ENCODE measurements around the gene GOSR1. TPM values are rescaled to one million over a fixed set of nuclear protein-coding genes. Genes with fewer than 3 reads are reported as not detected.
"Not testable (repeated sequence)": the region's sequence is repeated elsewhere in the genome, so short reads cannot be mapped to it uniquely, and the experiment has no call there.

GOSR1 gene
- total and polyA plus RNA-seq, 8 donors = 11.7 to 30.1 (median 24.7) TPM

DNA sequence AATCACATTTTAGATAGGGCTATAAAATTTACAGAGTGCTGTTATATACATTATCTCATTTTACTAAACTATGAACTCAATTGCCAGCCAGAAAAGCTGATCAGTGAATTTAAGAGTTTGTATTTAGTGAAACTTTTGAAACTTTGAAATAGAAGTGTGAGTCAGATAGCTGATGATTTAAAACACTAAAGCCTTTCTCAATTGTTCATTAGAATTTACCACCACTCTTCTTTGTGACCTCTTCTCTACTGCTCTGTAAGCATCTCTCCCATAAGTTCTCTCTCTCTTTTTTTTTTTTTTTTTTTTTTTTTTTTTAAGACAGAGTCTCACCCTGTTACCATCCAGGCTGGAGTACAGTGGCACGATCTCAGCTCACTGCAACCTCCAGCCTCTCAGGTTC lies 43.7 kb downstream of the GOSR1 start:
- Histone ChIP-seq H3K27ac (no peak overlapping the region), H3K9me3 (no peaks in the 10 kb centered on the region), H3K36me3 (peaks cover 0 to 16% (median 3%) of the 10 kb centered on the region in 3 donors), H3K27me3 (no peaks in the 10 kb centered on the region), H3K4me3 (no peak overlapping the region), H3K4me1 (no peaks in the 10 kb centered on the region)
- WGBS, 2 donors = 88 to 98% methylated on average over 1 of the region's 1 CpG
- intact Hi-C loops (cut with DNase I) = no loop called here
- ATAC-seq = no peak
- FAIRE-seq = no peak
- TF ChIP-seq, protein P1, sequence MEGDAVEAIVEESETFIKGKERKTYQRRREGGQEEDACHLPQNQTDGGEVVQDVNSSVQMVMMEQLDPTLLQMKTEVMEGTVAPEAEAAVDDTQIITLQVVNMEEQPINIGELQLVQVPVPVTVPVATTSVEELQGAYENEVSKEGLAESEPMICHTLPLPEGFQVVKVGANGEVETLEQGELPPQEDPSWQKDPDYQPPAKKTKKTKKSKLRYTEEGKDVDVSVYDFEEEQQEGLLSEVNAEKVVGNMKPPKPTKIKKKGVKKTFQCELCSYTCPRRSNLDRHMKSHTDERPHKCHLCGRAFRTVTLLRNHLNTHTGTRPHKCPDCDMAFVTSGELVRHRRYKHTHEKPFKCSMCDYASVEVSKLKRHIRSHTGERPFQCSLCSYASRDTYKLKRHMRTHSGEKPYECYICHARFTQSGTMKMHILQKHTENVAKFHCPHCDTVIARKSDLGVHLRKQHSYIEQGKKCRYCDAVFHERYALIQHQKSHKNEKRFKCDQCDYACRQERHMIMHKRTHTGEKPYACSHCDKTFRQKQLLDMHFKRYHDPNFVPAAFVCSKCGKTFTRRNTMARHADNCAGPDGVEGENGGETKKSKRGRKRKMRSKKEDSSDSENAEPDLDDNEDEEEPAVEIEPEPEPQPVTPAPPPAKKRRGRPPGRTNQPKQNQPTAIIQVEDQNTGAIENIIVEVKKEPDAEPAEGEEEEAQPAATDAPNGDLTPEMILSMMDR (IDR thresholded peaks at IDR 0.05) = no peak
- no peak for DNase-seq

DNA sequence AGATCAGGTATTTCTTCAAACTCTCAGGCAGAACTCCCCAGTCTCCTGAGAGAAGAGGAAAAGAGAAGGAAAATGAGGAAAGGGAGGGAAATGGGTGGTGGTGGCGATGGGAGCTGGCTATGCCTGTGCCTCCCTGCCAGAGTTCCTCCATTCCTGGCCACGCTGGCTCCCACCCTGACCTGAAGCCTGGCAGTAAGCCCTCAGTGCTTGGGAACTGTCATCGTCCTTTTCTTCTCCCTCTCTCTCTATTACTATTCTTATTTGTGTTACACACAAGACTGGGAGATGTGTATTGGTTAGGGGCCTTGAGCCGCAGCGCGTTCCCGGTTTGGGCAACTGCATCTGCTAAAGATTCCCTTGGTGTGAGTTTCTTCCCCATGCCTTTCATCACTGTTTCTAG lies 44.6 kb downstream of the GOSR1 start:
- Histone ChIP-seq H3K27me3 (no peaks in the 10 kb centered on the region), H3K4me1 (no peaks in the 10 kb centered on the region), H3K4me3 (no peak overlapping the region), H3K9me3 (no peaks in the 10 kb centered on the region), H3K36me3 (peaks cover 0 to 13% (median 3%) of the 10 kb centered on the region in 3 donors), H3K27ac (no peak overlapping the region)
- TF ChIP-seq, protein P1 (IDR thresholded peaks at IDR 0.05) = no peak
- intact Hi-C loops (cut with DNase I) = no loop called here
- DNase-seq (no peak), FAIRE-seq (no peak), ATAC-seq (no peak)
- WGBS, 2 donors = 98 to 100% methylated on average over 7 of the region's 7 CpGs

DNA sequence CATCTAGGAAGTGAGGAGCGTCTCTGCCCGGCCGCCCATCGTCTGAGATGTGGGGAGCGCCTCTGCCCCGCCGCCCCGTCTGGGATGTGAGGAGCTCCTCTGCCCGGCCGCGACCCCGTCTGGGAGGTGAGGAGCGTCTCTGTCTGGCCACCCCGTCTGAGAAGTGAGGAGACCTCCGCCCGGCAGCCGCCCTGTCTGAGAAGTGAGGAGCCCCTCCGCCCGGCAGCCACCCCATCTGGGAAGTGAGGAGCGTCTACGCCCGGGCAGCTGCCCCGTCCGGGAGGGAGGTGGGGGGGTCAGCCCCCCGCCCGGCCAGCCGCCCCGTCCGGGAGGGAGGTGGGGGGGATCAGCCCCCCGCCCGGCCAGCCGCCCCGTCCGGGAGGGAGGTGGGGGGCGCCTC lies 46.0 kb downstream of the GOSR1 start:
- H3K4me3 ChIP-seq; H3K27me3 ChIP-seq; H3K36me3 ChIP-seq; intact Hi-C loops (cut with DNase I); ATAC-seq; FAIRE-seq; H3K9me3 ChIP-seq; H3K4me1 ChIP-seq; H3K27ac ChIP-seq: not testable (repeated sequence)
- 92 to 97% methylated on average over 16 to 26 of the region's 35 CpGs for WGBS, 2 donors
- peak in 1 of 6 donors; percentile 60 for DNase-seq

DNA sequence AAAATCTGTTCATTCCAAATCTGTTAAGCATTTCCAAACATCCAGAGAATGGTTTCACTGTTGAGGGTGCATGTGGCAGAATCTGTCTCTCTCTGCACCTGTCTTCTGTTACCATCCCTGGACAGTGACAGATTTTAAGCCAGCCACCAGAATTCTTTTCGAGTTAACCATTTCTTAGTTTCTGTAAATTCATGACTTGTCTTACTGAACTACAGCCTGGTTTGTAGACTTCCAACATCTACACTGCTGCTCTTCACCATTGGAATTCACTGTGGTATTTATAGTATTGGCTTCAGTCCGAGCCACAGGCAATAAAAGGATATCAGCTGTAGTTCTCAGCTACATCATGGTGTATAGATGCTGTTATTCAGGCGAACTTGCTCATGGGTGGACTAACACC lies 47.6 kb downstream of the GOSR1 start:
- DNase-seq (no peak), ATAC-seq (no peak), FAIRE-seq (peak; percentile 39)
- Histone ChIP-seq H3K27ac (no peak overlapping the region), H3K4me3 (no peak overlapping the region), H3K27me3 (no peaks in the 10 kb centered on the region), H3K4me1 (no peaks in the 10 kb centered on the region), H3K36me3 (peaks cover 0 to 10% (median 3%) of the 10 kb centered on the region in 3 donors), H3K9me3 (no peaks in the 10 kb centered on the region)
- TF ChIP-seq, protein P1 (IDR thresholded peaks at IDR 0.05) = no peak
- WGBS, 2 donors = 83 to 85% methylated on average over 3 of the region's 3 CpGs
- intact Hi-C loops (cut with DNase I) = no loop called here

DNA sequence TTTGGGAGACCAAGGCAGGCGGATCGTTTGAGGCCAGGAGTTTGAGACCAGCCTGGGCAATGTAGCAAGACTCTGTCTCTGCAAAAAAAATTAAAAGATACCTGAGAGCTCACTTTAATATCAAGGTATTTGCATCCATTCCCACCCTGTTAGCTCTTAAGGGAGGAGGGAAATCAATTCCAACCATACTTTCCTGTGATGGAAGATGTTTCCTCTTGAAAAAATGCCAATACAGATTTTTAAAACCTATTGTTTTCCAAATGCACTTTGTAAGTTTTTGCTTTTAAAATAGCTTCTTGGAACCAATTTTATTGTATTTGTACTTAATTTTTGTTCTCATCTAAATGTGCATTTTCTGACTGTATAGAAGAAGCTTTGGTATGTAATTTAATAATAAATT lies 49.2 kb downstream of the GOSR1 start:
- TF ChIP-seq, protein P1 (IDR thresholded peaks at IDR 0.05) = no peak
- WGBS, 2 donors = 90 to 95% methylated on average over 2 of the region's 2 CpGs
- intact Hi-C loops (cut with DNase I) = no loop called here

DNA sequence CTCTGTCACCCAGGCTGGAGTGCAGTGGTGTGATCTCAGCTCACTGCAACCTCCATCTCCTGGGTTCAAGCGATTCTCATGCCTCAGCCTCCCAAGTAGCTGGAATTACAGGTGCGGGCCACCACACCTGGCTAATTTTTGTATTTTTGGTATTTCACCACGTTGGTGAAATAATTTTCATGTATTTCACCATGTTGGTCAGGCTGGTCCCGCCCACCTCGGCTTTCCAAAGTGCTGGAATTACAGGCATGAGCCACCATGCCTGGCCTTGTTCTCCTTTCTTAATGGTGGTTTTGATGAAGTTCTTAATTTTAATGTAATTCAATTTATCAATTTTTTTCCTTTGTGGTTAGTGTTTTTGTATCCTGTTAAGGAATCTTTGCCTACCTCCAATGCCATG lies 51.5 kb downstream of the GOSR1 start:
- H3K4me3 ChIP-seq; DNase-seq; H3K27ac ChIP-seq; ATAC-seq; H3K36me3 ChIP-seq; H3K27me3 ChIP-seq; FAIRE-seq; H3K9me3 ChIP-seq; H3K4me1 ChIP-seq; intact Hi-C loops (cut with DNase I): not testable (repeated sequence)
- WGBS, 2 donors = 88 to 89% methylated on average over 5 of the region's 5 CpGs

More for the DNA sequence above, 49.2 kb downstream of the GOSR1 start:
- DNase-seq (no peak), FAIRE-seq (no peak), ATAC-seq (no peak)
- Histone ChIP-seq H3K36me3 (peaks cover 0 to 10% (median 3%) of the 10 kb centered on the region in 3 donors), H3K4me1 (no peaks in the 10 kb centered on the region), H3K27ac (no peak overlapping the region), H3K27me3 (no peaks in the 10 kb centered on the region), H3K9me3 (no peaks in the 10 kb centered on the region), H3K4me3 (no peak overlapping the region)

Data from pancreas (tissue), 10 donors.